HG03442 (cell line): ENCODE results near the gene ITGA1.
"Not testable (repeated sequence)": the region's sequence is repeated elsewhere in the genome, so short reads cannot be mapped to it uniquely, and the experiment has no call there.

Experiments
- ATAC-seq: cut with Tn5 transposase; IDR thresholded peaks from one replicate; pipeline ENCODE4 v1.9.1; 2021; ENCODE audit warnings: mild to moderate bottlenecking, moderate library complexity; ENCODE audit not compliant: unreplicated experiment

The ITGA1 gene

DNA sequence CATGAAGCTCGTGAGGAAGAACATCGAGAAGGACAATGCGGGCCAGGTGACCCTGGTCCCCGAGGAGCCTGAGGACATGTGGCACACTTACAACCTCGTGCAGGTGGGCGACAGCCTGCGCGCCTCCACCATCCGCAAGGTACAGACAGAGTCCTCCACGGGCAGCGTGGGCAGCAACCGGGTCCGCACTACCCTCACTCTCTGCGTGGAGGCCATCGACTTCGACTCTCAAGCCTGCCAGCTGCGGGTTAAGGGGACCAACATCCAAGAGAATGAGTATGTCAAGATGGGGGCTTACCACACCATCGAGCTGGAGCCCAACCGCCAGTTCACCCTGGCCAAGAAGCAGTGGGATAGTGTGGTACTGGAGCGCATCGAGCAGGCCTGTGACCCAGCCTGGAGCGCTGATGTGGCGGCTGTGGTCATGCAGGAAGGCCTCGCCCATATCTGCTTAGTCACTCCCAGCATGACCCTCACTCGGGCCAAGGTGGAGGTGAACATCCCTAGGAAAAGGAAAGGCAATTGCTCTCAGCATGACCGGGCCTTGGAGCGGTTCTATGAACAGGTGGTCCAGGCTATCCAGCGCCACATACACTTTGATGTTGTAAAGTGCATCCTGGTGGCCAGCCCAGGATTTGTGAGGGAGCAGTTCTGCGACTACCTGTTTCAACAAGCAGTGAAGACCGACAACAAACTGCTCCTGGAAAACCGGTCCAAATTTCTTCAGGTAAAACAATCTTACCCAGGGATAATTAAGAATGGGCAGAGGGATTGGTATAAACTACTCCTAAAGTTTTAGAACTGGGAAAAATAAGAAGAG is 12.9 kb downstream of the ITGA1 start:
- peak; percentile 43 for ATAC-seq

- ATAC-seq: no peak
Measured at GRCh38 chr5:52801329-52801728, 13.6 kb downstream of the ITGA1 start.

DNA sequence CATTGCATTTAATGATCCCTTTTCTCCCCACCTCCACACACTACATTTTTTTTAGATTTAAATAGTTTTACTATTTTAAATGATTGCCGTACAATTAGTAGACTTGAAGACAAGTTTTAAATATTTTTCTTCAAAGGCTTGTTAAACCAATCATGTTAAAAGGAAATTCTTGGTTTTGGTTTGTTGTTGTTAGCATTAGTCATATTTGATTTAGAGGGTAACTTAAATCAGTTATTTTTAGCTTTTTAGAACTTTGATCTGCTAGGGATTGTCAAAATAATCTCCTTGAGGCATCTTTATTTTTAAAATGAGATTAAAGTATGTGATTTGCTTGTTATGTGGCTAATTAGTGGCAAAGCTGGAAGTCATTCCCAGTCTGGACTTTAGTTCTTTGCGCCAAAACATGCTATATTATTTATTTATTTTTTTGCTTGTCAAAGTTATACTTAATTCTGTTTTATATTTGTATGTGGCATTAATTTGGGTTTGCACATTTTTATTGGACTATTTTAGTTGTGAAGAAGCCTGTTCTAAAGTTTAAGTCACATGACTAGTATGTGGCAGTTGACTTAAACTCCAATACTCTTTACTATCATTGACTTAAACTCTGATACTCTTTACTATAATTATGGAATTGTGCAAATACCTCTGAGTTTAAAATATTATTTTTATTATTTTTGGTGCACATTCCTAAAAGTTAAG is 14.7 kb downstream of the ITGA1 start:
- no peak for ATAC-seq

GRCh38 chr5:52802974-52803336 is 15.2 kb downstream of the ITGA1 start:
- no peak for ATAC-seq

- ATAC-seq: no peak
Measured at GRCh38 chr5:52804387-52804791, 16.7 kb downstream of the ITGA1 start.

GRCh38 chr5:52804981-52805380 is 17.3 kb downstream of the ITGA1 start:
- ATAC-seq: no peak

DNA sequence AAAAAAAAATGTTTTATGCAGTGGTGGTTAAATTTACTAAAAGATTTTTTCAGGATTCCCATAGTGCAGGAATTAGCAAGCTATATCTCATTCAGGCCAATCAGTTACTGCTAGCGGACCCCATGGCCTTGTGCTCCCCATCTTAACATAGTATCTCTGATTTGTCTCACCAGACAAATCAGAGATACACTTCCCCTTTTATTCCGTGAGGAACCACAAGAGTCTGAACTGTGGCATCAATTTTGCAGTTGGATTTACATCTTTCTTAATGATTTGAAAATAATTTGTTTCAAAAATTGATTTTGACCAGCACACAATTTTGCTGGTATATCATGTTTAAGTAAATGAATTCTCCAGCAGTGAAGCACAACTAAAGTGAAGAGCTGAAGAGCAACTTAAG is 17.9 kb downstream of the ITGA1 start:
- no peak for ATAC-seq

- no peak for ATAC-seq
Measured at GRCh38 chr5:52807037-52807436, 19.3 kb downstream of the ITGA1 start.

GRCh38 chr5:52807723-52808122 is 20.0 kb downstream of the ITGA1 start:
- no peak for ATAC-seq

GRCh38 chr5:52808316-52808901 is 20.7 kb downstream of the ITGA1 start:
- no peak for ATAC-seq

DNA sequence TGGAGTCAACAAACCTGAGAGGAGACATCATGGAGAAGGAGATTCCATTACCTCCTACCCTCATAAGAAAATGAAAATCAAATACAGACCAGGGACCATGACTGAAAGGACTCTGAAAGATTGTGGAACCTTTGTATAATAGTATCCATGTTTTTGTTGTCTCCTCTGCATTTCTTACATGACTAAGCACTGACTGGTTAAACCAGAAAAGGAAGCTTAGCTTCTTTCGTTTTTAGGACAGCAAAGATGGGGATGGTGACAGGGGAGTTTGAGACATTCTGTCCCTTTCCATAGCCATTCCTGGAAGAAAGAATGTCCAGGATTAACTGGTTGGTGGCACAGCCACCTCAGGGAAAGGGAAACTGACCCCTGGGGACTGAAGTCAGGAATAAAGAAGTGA is 22.2 kb downstream of the ITGA1 start:
- no peak for ATAC-seq

DNA sequence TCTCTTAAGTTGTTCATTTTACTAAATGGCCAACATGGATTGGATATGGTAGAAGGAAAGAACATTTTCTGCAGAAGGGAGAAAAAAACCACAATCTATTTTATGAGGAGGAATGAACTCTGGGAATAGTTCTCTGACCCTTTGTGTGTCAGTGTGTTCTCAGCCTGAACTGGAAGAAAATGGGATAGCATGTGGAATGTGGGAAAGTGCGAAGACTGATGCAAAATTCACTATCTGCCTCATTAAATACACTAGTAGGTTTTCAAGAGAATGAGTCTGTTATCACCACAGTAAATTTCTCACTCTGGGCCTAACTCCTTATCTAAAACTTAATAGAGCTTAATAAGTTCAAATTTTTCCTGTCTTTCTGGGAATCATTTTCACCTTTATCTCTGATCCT is 22.7 kb downstream of the ITGA1 start:
- no peak for ATAC-seq

DNA sequence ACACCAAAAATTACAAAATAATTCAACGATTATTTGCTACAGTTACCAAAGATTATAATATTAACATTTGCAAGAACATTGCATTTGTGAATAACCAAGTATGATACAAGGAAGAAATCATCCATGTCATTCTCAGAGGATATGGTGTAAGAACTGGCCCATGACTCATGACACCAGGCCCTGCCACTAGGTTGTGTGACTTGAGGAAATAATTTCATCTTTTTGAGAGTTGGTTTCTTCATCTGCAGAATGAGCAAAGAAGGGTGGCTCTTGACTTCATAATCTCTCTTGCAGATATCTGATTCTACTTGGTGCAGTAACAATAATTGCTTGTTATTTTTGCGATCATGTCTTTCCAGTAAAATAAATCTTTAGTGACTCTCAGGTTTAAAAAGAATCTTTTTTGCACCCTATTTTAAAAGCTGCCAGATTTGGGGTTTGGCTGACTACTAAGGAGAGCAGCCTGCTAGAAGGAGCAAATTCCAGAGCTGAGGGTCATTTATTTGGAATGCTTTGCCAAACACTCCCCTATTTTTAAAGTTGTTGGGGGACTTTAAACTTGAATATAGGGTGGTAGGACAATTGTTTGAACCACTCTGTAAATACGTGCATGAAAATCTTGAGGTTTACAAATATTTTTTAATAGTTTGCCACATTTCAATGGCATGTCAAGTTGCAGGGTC is 23.5 kb downstream of the ITGA1 start:
- ATAC-seq: no peak

- ATAC-seq: no peak
Measured at GRCh38 chr5:52814352-52815148, 26.8 kb downstream of the ITGA1 start.

- ATAC-seq: no peak
Measured at GRCh38 chr5:52817818-52818217, 30.1 kb downstream of the ITGA1 start.

GRCh38 chr5:52818360-52818759 is 30.6 kb downstream of the ITGA1 start:
- ATAC-seq: no peak

DNA sequence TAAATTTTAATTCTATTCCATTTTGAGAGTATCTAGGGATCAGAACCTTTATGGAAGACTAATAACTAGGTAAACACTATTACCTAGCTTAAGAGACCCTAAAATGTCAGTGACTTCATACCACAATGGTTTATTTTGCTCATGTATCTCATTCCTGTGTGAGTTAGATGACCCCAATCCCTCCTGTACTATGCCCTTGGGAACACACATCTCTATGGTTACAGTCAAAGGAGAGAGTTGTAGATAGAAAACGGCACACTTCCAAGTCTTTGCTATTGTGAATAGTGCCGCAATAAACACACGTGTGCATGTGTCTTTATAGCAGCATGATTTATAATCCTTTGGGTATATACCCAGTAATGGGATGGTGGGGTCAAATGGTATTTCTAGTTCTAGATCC is 31.1 kb downstream of the ITGA1 start:
- ATAC-seq: not testable (repeated sequence)

DNA sequence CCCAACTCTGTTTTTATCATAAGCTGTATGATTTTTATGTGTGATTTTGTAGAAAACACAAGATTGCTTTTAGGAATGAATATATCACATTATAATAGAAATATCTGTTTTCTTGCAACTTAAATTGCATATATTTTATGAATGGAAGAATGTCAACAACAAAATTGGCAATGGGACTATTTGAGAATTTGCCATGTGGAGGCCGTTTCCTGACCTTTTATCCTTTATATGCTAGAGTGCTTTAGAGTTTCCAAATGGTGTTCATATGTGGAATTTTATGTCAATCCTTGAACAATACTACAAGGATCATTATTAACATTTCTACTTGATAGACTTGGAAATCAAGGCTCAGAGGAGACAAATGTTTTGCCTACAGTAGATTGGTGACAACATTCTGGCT is 34.2 kb downstream of the ITGA1 start:
- ATAC-seq: no peak

DNA sequence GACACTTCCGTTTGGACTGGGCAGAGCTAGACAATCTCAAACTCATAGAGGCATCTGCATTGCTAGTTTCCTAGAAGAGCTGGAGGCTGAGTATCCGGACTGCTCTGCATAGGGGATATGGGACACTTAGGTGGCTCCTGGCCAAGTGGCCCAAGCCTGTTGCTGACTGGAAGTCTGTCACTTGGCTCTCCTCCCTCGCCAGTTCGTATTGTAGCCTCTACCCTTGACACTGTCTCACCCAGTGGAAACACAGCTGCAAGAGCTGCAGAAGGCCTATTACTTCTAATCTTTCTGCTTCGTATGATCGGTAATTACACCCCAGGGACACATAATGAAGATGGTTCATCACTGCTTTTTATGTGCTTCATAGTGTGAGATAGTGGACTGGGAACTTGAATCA is 34.7 kb downstream of the ITGA1 start:
- no peak for ATAC-seq

DNA sequence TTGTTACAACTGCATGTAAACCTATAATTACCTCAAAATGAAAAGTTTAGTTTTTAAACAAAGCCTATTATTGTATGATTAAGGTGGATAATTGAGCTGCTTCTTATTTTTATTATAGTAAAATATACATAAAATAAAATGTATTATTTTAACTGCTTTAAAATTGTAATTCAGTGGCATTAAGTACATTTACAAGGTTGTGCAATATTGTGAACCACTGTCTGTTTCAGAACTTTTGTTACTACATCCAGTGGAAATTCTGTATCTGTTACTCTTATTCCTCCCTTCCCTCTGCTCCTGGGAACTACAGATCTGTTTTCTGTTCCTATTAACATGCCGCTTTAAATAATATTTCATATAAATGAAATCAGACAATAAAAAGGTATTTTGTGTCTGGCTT is 37.1 kb downstream of the ITGA1 start:
- no peak for ATAC-seq

- peak; percentile 98 for ATAC-seq
Measured at GRCh38 chr5:52825826-52826225, 38.1 kb downstream of the ITGA1 start.
